GM08714 (cell line): ENCODE results near the gene MACO1.

Source experiments
- H3K4me3 ChIP-seq: fragments of 200-500 bp; sonication (Bioruptor generic); 2 replicates; pipeline ENCODE4 v1.5.1; 2014; ENCODE audit warnings: mild to moderate bottlenecking, low read length, inconsistent platforms
- ZNF274 ChIP-seq: IDR thresholded peaks from 2 replicates; pipeline ENCODE4 v1.6.1; 2012; ENCODE audit warnings: mild to moderate bottlenecking, low read depth, low read length

MACO1 gene

GRCh38 chr1:25543425-25544242, 112.9 kb downstream of the MACO1 start, which contains the start of gene LDLRAP1:
Gene LDLRAP1 (plus strand): TSS chr1:25543606. CDS start chr1:25543699, 93 bp downstream.
- no peak for TF ChIP-seq ZNF274
- H3K4me3 ChIP-seq = peak within 1 kb of the TSS; percentile 81

- peak overlapping the region; percentile 81 for H3K4me3 ChIP-seq
- TF ChIP-seq ZNF274 = no peak
Measured at GRCh38 chr1:25544243-25544764, 113.6 kb downstream of the MACO1 start.

- H3K4me3 ChIP-seq = peak overlapping the region; percentile 81; the same call in 1 of the 2 replicates
- no peak for TF ChIP-seq ZNF274
Measured at GRCh38 chr1:25544819-25545218, 114.1 kb downstream of the MACO1 start.

DNA sequence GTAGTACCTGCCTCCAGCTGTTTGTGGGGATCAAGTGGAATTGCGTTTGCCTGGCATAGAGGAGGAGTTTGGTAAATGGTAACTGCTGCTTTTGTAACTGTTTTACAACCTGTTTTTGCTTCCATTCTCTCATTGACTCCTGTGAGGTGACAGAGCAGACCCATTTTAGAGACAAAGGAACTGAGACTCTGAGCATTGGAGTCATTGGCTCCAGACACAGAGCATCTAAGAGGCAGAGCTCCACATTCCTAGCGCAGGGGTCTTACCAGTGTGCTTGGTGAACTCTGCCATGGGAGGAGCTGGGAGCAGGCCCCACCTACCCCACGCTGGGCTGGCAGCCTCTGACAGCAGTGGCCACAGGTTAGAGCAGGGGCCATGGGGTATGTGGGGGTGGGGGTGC, 115.1 kb downstream of the MACO1 start:
- H3K4me3 ChIP-seq = no peak overlapping the region
- TF ChIP-seq ZNF274 = no peak

DNA sequence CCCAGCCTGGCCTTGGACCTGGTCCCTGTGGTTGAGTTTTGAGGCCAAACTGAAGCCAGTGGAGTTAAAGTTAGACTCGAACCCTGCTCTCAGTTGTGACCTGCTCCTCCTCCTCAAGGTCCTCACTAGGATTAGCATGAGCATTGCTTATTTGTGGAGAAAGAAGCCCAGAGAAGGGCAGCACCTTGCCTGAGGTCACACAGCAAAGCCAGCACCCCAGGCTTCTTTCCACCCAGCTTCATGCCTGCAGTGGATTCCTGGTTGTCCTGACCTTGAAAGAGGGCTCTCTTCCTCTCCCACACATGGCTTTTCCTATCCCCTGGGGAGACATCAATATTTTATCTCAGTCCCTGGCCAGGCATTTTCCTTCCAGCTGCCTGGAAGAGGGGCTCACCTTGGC, 115.5 kb downstream of the MACO1 start:
- TF ChIP-seq ZNF274 = no peak
- no peak overlapping the region for H3K4me3 ChIP-seq

DNA sequence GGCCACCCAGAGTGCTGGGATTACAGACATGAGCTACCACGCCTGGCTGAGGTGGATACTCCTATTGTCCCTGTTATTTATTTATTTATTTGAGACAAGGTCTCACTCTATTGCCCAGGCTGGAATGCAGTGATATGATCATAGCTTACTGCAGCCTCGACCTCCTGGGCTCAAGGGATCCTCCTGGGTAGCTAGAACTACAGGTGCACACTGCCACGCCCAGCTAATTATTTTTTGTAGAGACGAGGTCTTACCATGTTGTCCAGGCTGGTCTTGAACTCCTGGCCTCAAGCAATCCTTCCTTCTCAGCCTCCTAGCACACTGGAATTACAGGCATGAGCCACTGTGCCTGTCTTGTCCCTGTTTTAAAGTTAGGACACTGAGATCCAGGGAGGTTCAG, 117.9 kb downstream of the MACO1 start:
- TF ChIP-seq ZNF274 = no peak
- H3K4me3 ChIP-seq = peak overlapping the region; percentile 5; the same call in 1 of the 2 replicates

DNA sequence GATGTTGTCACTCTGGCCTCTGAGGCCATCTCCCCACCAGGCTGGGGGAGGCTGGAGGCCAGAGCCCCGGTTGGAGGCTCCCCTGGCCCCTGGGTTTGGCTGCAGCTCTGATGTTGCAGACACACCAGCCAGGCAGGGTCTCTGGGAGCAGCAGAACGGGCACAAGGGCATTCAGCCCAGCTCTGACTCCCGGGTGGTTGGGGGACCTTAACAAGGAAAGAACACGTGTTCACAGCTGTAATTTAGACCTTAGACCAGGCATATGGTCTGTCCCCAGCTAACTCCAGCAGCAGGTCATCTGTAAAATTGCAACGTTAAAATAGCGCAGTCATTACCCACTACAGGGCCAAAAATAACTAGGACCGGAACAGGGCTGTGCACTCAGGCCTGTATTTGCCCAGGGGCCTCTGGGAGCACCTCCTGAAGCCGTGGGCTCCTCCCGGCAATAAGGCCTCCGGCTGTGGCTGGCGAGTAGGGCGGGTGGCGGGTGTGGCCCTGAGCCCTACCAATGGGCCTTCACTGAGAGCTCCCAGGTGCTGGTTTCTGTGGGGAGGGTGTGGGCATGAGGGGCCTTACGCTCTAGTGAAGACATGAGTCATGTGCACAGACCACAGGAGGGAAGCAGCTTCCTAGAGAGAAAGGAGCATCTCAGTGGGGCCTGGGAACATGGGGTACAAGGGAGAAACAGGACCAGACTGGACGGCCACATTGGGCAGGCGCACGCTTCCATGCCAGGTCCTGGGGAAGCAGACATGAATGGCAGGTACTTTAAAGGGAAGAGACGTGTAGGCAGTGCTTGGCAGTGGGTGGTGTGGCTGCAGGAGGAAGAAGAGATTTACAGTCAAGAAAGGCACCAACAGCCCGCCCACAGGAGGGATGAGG, 118.8 kb downstream of the MACO1 start:
- no peak for TF ChIP-seq ZNF274
- peak overlapping the region; percentile 34; the same call in 1 of the 2 replicates for H3K4me3 ChIP-seq
